HUDEP-2 (cell line): ENCODE data around the gene TSPAN32.
A peak's percentile ranks its signal among the peaks of the same experiment; 100 is the strongest.
"Not testable (repeated sequence)": the region's sequence is repeated elsewhere in the genome, so short reads cannot be mapped to it uniquely, and the experiment has no call there.

ENCODE experiments used
- DNase-seq, 76 experiments: peaks; one replicate each; lab custom pipeline; 2025; ENCODE audit not compliant: unreplicated experiment in 76 of 76; lab: John Stamatoyannopoulos, UW

TSPAN32 gene

GRCh38 chr11:2330696-2331095 is 28.9 kb downstream of the TSPAN32 start:
- DNase-seq: no peak

GRCh38 chr11:2331404-2331803 is 29.6 kb downstream of the TSPAN32 start:
- DNase-seq: no peak

- DNase-seq: not testable (repeated sequence)
These were observed 30.8 kb downstream of the TSPAN32 start for GRCh38 chr11:2332569-2332968.

- DNase-seq: not testable (repeated sequence)
These were observed 31.8 kb downstream of the TSPAN32 start for GRCh38 chr11:2333486-2334205.

- not testable (repeated sequence) for DNase-seq
These were observed 33.5 kb downstream of the TSPAN32 start for GRCh38 chr11:2335286-2335685.

GRCh38 chr11:2338760-2339159 is 36.9 kb downstream of the TSPAN32 start:
- DNase-seq: peak in 8 of 76 experiments; percentile 6 to 35 (median 12)

- DNase-seq: no peak
These were observed 40.7 kb downstream of the TSPAN32 start for GRCh38 chr11:2342557-2342956.

GRCh38 chr11:2342981-2343380 is 41.2 kb downstream of the TSPAN32 start:
- no peak for DNase-seq

GRCh38 chr11:2343502-2343901 is 41.7 kb downstream of the TSPAN32 start:
- DNase-seq: no peak

GRCh38 chr11:2345050-2345449 is 43.2 kb downstream of the TSPAN32 start:
- no peak for DNase-seq

GRCh38 chr11:2346014-2346413 is 44.2 kb downstream of the TSPAN32 start:
- DNase-seq: no peak

GRCh38 chr11:2346586-2347307 is 44.9 kb downstream of the TSPAN32 start:
- DNase-seq: no peak

GRCh38 chr11:2347308-2347830 is 45.6 kb downstream of the TSPAN32 start:
- DNase-seq: no peak

GRCh38 chr11:2348986-2349385 is 47.2 kb downstream of the TSPAN32 start:
- DNase-seq: no peak

GRCh38 chr11:2351701-2352100 is 49.9 kb downstream of the TSPAN32 start:
- no peak for DNase-seq

- DNase-seq: no peak
These were observed 50.6 kb downstream of the TSPAN32 start for GRCh38 chr11:2352420-2352819.

- no peak for DNase-seq
These were observed 53.3 kb downstream of the TSPAN32 start for GRCh38 chr11:2355000-2355644.

GRCh38 chr11:2357246-2357645 is 55.4 kb downstream of the TSPAN32 start:
- no peak for DNase-seq

GRCh38 chr11:2357651-2358050 is 55.8 kb downstream of the TSPAN32 start:
- not testable (repeated sequence) for DNase-seq

- DNase-seq: no peak
These were observed 57.1 kb downstream of the TSPAN32 start for GRCh38 chr11:2358754-2359442.

- no peak for DNase-seq
These were observed 57.7 kb downstream of the TSPAN32 start for GRCh38 chr11:2359557-2359956.
